HCT116 (cell line): Measurements from ENCODE around the gene UGP2. TPM values are rescaled to one million over a fixed set of nuclear protein-coding genes. Genes with fewer than 3 reads are reported as not detected.

ENCODE experiments used
- ATAC-seq: fragments of 200-7000 bp; cut with Tn5 transposase; 2 replicates; pipeline ENCODE4 v1.9.1; 2020; ENCODE audit warnings: mild to moderate bottlenecking, moderate library complexity
- BruUV-seq: library from RNA; stranded (reverse); fragments of 400-500 nt; replicated peaks from 2 replicates; lab custom pipeline; 2021; lab: Mats Ljungman, UMichigan
- CTCF ChIA-PET: fragments of 300-600 bp; sonication (Branson Sonifier 250); formaldehyde crosslinking; loops from one replicate; lab custom pipeline; 2021; ENCODE audit warnings: antibody characterized with exemption; lab: Charles Lee
- POLR2A ChIA-PET: fragments of 300-600, 350-600 bp; sonication (Branson Sonifier 250); formaldehyde crosslinking; loops from one replicate; lab custom pipeline; 2021; ENCODE audit warnings: antibody characterized with exemption; lab: Charles Lee
- RAD21 ChIA-PET, 2 experiments: fragments of 300-600 bp; sonication (Branson Sonifier 250); formaldehyde crosslinking; loops; one replicate each; lab custom pipeline; 2023; ENCODE audit warnings: low total read pairs in 2 of 2; ENCODE audit not compliant: uncharacterized antibody in 2 of 2, unreplicated experiment in 2 of 2, low non-redundant PET in 1 of 2; lab: Charles Lee
- DNase-seq: peaks from one replicate; pipeline ENCODE4 v3.0.0-alpha.2; 2010; ENCODE audit warnings: low read depth, low spot score
- H2AFZ ChIP-seq: fragments of 200-600 bp; shearing (Covaris generic), sonication (generic); 2 replicates; pipeline ENCODE4 v1.6.1; 2017; ENCODE audit warnings: low read depth, mixed run types, mixed read lengths, antibody characterized with exemption, low read length; ENCODE audit not compliant: poor library complexity, severe bottlenecking
- H3K27ac ChIP-seq: 2 replicates; pipeline ENCODE4 v1.5.1; 2012; ENCODE audit warnings: low read depth, low read length
- H3K27me3 ChIP-seq: fragments of 200-600 bp; sonication (generic); 2 replicates; pipeline ENCODE4 v1.6.1; 2016; ENCODE audit warnings: mixed run types, low read length, mixed read lengths; ENCODE audit not compliant: insufficient read depth
- H3K36me3 ChIP-seq, 2 experiments: fragments of 200-500 bp in 1 of 2; fragments of 200-600 bp in 1 of 2; sonication (Bioruptor generic) in 1 of 2; sonication (generic) in 1 of 2; 2 replicates each; pipeline versions ENCODE4 v1.5.1 to v1.6.1; 2014 to 2016; ENCODE audit warnings: low read length in 2 of 2, inconsistent platforms in 1 of 2, mixed read lengths in 1 of 2, mixed run types in 1 of 2; ENCODE audit not compliant: insufficient read depth in 2 of 2, control insufficient read depth in 1 of 2
- H3K4me1 ChIP-seq, 2 experiments: fragments of 200-600 bp in 1 of 2; sonication (generic) in 1 of 2; 2 replicates each; pipeline versions ENCODE4 v1.5.1 to v1.6.1; 2012 to 2017; ENCODE audit warnings: low read length in 2 of 2, inconsistent platforms in 1 of 2, mild to moderate bottlenecking in 1 of 2, mixed read lengths in 1 of 2, mixed run types in 1 of 2, moderate library complexity in 1 of 2; ENCODE audit not compliant: insufficient read depth in 2 of 2, control insufficient read depth in 1 of 2
- H3K4me2 ChIP-seq: fragments of 200-600 bp; sonication (generic); 2 replicates; pipeline ENCODE4 v1.6.1; 2017; ENCODE audit warnings: mixed run types, low read length, mixed read lengths
- H3K4me3 ChIP-seq, 2 experiments: fragments of 200-600 bp in 1 of 2; sonication (generic) in 1 of 2; replicated peaks in 1 of 2; 2 replicates each; pipeline ENCODE4 v1.5.1; 2011 to 2016; ENCODE audit warnings: low read length in 2 of 2, control low read depth in 1 of 2, low read depth in 1 of 2, mild to moderate bottlenecking in 1 of 2, mixed read lengths in 1 of 2, mixed run types in 1 of 2
- H3K79me2 ChIP-seq: fragments of 200-600 bp; sonication (generic); 2 replicates; pipeline ENCODE4 v1.6.1; 2017; ENCODE audit warnings: mild to moderate bottlenecking, mixed run types, low read length, moderate library complexity, mixed read lengths; ENCODE audit not compliant: insufficient read depth
- H3K9ac ChIP-seq: fragments of 200-600 bp; sonication (generic); 2 replicates; pipeline ENCODE4 v1.6.1; 2016; ENCODE audit warnings: low read length, mixed read lengths
- H3K9me2 ChIP-seq: fragments of 200-600 bp; sonication (generic), shearing (Covaris generic); 2 replicates; pipeline ENCODE4 v1.6.1; 2017; ENCODE audit warnings: mixed run types, mild to moderate bottlenecking, moderate library complexity; ENCODE audit not compliant: insufficient read depth
- H3K9me3 ChIP-seq, 2 experiments: fragments of 200-500 bp in 1 of 2; fragments of 200-600 bp in 1 of 2; sonication (Bioruptor generic) in 1 of 2; sonication (generic) in 1 of 2; 2 replicates each; pipeline ENCODE4 v1.6.1; 2014 to 2017; ENCODE audit warnings: low read length in 2 of 2, mixed read lengths in 2 of 2, inconsistent platforms in 1 of 2, low read depth in 1 of 2, mild to moderate bottlenecking in 1 of 2, mixed run types in 1 of 2, moderate library complexity in 1 of 2; ENCODE audit not compliant: control insufficient read depth in 1 of 2, insufficient read depth in 1 of 2
- H4K20me1 ChIP-seq: fragments of 200-600 bp; sonication (generic), shearing (Covaris generic); 2 replicates; pipeline ENCODE4 v1.6.1; 2017; ENCODE audit warnings: mixed run types, mild to moderate bottlenecking, moderate library complexity; ENCODE audit not compliant: insufficient read depth
- EGR1 ChIP-seq: IDR thresholded peaks from 2 replicates; pipeline ENCODE4 v1.6.1; 2012; ENCODE audit warnings: low read depth
- EZH2 ChIP-seq: fragments of 200-600 bp; sonication (generic); IDR thresholded peaks from 2 replicates; pipeline ENCODE4 v1.6.1; 2017; ENCODE audit warnings: antibody characterized with exemption, mixed run types
- EZH2phosphoT487 ChIP-seq: fragments of 200-600 bp; IDR thresholded peaks from 2 replicates; pipeline ENCODE4 v1.6.1; 2018; ENCODE audit warnings: antibody characterized with exemption, borderline replicate concordance
- MAX ChIP-seq: IDR thresholded peaks from 2 replicates; pipeline ENCODE4 v1.6.1; 2012
- RAD21 ChIP-seq: IDR thresholded peaks from 2 replicates; pipeline ENCODE4 v1.6.1; 2012; ENCODE audit warnings: low read depth, mild to moderate bottlenecking
- TCF7L2 ChIP-seq: IDR thresholded peaks from 2 replicates; pipeline ENCODE4 v1.7.0; 2011; ENCODE audit warnings: borderline replicate concordance, inconsistent platforms; ENCODE audit not compliant: insufficient read depth, insufficient read length; ENCODE audit errors: extremely low read depth
- intact Hi-C: fragments of 100-400 bp; cut with micrococcal nuclease; formaldehyde crosslinking; loops from 2 replicates; pipeline ENCODE4 v1.10.0; 2022
- total RNA-seq: library from RNA; stranded (reverse); gene quantifications from one replicate; pipeline ENCODE4 v1.2.1, GENCODE V29; 2021; ENCODE audit not compliant: unreplicated experiment
- TF ChIP-seq, protein P1 (sequence below): IDR thresholded peaks from 2 replicates; pipeline ENCODE4 v1.6.1; 2011; ENCODE audit warnings: mild to moderate bottlenecking, low read length, moderate library complexity; ENCODE audit not compliant: insufficient replicate concordance; ENCODE audit errors: extremely low read depth
- TF ChIP-seq, protein P2 (sequence below), 3 experiments: fragments of 200-600 bp in 1 of 3; sonication (generic) in 1 of 3; IDR thresholded peaks in 2 of 3; conservative IDR thresholded peaks in 1 of 3; 2 replicates each; pipeline ENCODE4 v1.5.1; 2012 to 2017; ENCODE audit warnings: low read depth in 2 of 3, low read length in 2 of 3, antibody characterized with exemption in 1 of 3, borderline replicate concordance in 1 of 3, control low read depth in 1 of 3, mild to moderate bottlenecking in 1 of 3, mixed read lengths in 1 of 3, mixed run types in 1 of 3, moderate library complexity in 1 of 3; ENCODE audit not compliant: insufficient read depth in 1 of 3

The UGP2 gene
- total RNA-seq, 1 experiment from 2014 or later, result 57.1 TPM

- TF ChIP-seq, protein P1, sequence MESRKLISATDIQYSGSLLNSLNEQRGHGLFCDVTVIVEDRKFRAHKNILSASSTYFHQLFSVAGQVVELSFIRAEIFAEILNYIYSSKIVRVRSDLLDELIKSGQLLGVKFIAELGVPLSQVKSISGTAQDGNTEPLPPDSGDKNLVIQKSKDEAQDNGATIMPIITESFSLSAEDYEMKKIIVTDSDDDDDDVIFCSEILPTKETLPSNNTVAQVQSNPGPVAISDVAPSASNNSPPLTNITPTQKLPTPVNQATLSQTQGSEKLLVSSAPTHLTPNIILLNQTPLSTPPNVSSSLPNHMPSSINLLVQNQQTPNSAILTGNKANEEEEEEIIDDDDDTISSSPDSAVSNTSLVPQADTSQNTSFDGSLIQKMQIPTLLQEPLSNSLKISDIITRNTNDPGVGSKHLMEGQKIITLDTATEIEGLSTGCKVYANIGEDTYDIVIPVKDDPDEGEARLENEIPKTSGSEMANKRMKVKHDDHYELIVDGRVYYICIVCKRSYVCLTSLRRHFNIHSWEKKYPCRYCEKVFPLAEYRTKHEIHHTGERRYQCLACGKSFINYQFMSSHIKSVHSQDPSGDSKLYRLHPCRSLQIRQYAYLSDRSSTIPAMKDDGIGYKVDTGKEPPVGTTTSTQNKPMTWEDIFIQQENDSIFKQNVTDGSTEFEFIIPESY, result no peak
- no peak for TF ChIP-seq EGR1
Observed at GRCh38 chr2:63858291-63858690, 16.6 kb downstream of the UGP2 start (continued).

DNA sequence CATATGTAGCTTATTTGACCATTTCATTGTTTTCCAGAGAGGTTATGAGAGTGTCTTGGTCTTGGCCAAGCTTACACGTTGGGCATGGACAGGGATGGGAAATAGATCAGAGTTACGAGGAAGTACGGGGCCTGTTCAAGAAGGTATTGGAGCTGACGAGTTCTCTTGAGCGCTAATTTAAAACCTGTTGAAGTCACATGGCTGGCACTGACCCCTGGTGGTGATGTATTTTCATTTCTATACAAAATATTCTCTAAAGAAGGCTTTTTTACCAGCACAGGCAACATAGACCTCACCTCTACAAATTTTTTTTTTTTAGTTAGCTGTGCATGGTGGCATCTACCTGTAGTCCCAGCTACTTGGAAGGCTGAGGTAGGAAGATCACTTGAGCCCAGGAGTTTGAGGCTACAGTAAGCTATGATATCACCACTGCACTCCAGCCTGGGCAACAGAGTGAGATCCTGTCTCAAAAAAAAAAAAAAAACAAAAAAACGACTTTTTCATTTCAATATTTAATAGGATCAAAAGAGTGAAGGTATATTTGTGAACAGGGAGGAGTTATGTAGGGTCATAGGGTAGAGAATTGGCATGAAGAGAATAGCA, 19.6 kb downstream of the UGP2 start:
- Histone ChIP-seq H3K9me3 (no peaks in the 10 kb centered on the region), H3K79me2 (no peaks in the 10 kb centered on the region), H3K4me3 (no peak overlapping the region), H3K27me3 (no peaks in the 10 kb centered on the region), H3K9ac (no peak overlapping the region)
- peak; percentile 51 for DNase-seq
- peak; percentile 69 for ATAC-seq
- POLR2A ChIA-PET, result interaction anchor here (0.8 to 1.5 kb wide), 3 partner anchors 13 to 163 kb away, joined by 3 to 8 read pairs (median 3); partner anchors contain the start of gene UGP2
- TF ChIP-seq TCF7L2, result no peak
- TF ChIP-seq, protein P2, sequence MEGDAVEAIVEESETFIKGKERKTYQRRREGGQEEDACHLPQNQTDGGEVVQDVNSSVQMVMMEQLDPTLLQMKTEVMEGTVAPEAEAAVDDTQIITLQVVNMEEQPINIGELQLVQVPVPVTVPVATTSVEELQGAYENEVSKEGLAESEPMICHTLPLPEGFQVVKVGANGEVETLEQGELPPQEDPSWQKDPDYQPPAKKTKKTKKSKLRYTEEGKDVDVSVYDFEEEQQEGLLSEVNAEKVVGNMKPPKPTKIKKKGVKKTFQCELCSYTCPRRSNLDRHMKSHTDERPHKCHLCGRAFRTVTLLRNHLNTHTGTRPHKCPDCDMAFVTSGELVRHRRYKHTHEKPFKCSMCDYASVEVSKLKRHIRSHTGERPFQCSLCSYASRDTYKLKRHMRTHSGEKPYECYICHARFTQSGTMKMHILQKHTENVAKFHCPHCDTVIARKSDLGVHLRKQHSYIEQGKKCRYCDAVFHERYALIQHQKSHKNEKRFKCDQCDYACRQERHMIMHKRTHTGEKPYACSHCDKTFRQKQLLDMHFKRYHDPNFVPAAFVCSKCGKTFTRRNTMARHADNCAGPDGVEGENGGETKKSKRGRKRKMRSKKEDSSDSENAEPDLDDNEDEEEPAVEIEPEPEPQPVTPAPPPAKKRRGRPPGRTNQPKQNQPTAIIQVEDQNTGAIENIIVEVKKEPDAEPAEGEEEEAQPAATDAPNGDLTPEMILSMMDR (IDR thresholded peaks at IDR 0.05 in 2 of 3, conservative IDR thresholded peaks at IDR 0.05 in 1 of 3; ENCODE audit: borderline replicate concordance in 1 of 3, insufficient read depth in 1 of 3, low read depth in 2 of 3, low read length in 2 of 3), result peak; percentile 45 to 58 (median 57); a peak in 4 of 6 replicates
- TF ChIP-seq MAX, result peak; percentile 46
- no peak for TF ChIP-seq EZH2
- no peak for TF ChIP-seq EZH2phosphoT487
- TF ChIP-seq RAD21, result peak; percentile 69
- TF ChIP-seq, protein P1, result no peak
- TF ChIP-seq, all 23 proteins: peak for 3
- Histone ChIP-seq H4K20me1 (no peaks in the 10 kb centered on the region), H3K27ac (no peak overlapping the region), H2AFZ (no peak overlapping the region), H3K4me1 (peaks cover 11 to 17% of the 10 kb centered on the region in 2 experiments), H3K4me2 (no peak overlapping the region), H3K9me2 (no peaks in the 10 kb centered on the region), H3K36me3 (peaks cover 5 to 9% of the 10 kb centered on the region in 2 experiments)
- ChIA-PET RAD21 (interaction anchor here (0.6 to 1.6 kb wide), 6 partner anchors 14 to 171 kb away, joined by 3 to 13 read pairs (median 6); no protein-coding TSS in a partner anchor), CTCF (interaction anchor here (0.8 to 2.8 kb wide), 13 partner anchors 8 to 783 kb away, joined by 3 to 21 read pairs (median 7); partner anchors contain the start of gene UGP2)
- BruUV-seq, result no TSS peak
- intact Hi-C loops, result loop anchor here (1.0 to 5.0 kb wide), 2 partner anchors 169 to 269 kb away; no protein-coding TSS in a partner anchor
